Measurements from ENCODE around the gene SMIM35.

DNA sequence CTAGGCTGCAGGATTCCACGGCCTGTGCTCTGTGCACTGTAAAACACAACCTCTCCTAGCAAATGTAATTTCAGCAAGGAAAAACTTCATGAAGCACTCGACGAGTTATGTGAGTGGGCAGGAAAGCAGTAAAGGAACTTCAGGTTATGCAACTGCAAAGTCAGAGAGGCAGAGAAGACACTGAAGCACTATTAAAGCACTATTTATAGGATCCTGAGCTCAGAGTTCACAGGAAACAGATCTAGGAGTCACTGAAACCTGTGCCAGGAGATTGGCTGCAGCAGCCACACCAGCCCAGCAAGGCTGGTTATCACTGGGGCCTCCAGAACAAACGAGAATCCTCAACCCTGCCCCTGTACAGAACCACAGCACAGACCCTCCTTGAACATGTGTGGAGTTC lies 2.5 kb downstream of the SMIM35 start:
- TF ChIP-seq CTCF (IDR thresholded peaks at IDR 0.05) (no peak), POLR2AphosphoS5 (IDR thresholded peaks at IDR 0.05) (no peak)

Data from upper lobe of left lung (tissue), 4 donors.